Neural progenitor cell (in vitro differentiated cells): ENCODE measurements around the gene SCAPER. TPM values are rescaled to one million over a fixed set of nuclear protein-coding genes. Genes with fewer than 3 reads are reported as not detected.

ENCODE experiments used
- DNase-seq: peaks from one replicate; pipeline ENCODE4 v3.0.0-alpha.2; 2016; ENCODE audit warnings: low spot score
- H2AFZ ChIP-seq: fragments of 200-600 bp; sonication (generic); replicated peaks from 2 replicates; pipeline ENCODE4 v1.6.1; 2016; ENCODE audit warnings: antibody characterized with exemption
- H3F3A ChIP-seq: fragments of 200-600 bp; sonication (generic); 2 replicates; pipeline ENCODE4 v1.6.1; 2016; ENCODE audit warnings: antibody characterized with exemption, low read depth
- H3K27ac ChIP-seq: fragments of 200-600 bp; sonication (generic); 2 replicates; pipeline ENCODE4 v1.5.1; 2016; ENCODE audit warnings: mild to moderate bottlenecking
- H3K27me3 ChIP-seq: fragments of 200-600 bp; sonication (generic); 2 replicates; pipeline ENCODE4 v1.6.1; 2016; ENCODE audit warnings: mild to moderate bottlenecking, moderate library complexity
- H3K36me3 ChIP-seq: fragments of 200-600 bp; sonication (generic); 2 replicates; pipeline ENCODE4 v1.5.1; 2016
- H3K4me1 ChIP-seq: fragments of 200-600 bp; sonication (generic); 2 replicates; pipeline ENCODE4 v1.6.1; 2016; ENCODE audit warnings: mixed run types
- H3K4me2 ChIP-seq: fragments of 200-600 bp; sonication (generic); 2 replicates; pipeline ENCODE4 v1.6.1; 2016
- H3K4me3 ChIP-seq: fragments of 200-600 bp; sonication (generic); 2 replicates; pipeline ENCODE4 v1.5.1; 2016
- H3K79me2 ChIP-seq: fragments of 200-600 bp; sonication (generic); 2 replicates; pipeline ENCODE4 v1.6.1; 2016; ENCODE audit warnings: low read depth
- H3K9ac ChIP-seq: fragments of 200-600 bp; sonication (generic); 2 replicates; pipeline ENCODE4 v1.6.1; 2016
- H3K9me3 ChIP-seq: fragments of 200-600 bp; sonication (generic); 2 replicates; pipeline ENCODE4 v1.5.1; 2016; ENCODE audit warnings: low read depth
- H4K20me1 ChIP-seq: fragments of 200-600 bp; sonication (generic); 2 replicates; pipeline ENCODE4 v1.6.1; 2016; ENCODE audit warnings: low read depth
- H3K27ac Mint-ChIP-seq: 3 replicates; pipeline ENCODE4 v1.8.0; 2021; ENCODE audit warnings: mixed read lengths
- H3K27me3 Mint-ChIP-seq: 2 replicates; pipeline ENCODE4 v1.8.0; 2022; ENCODE audit warnings: low read depth, mild to moderate bottlenecking, inconsistent platforms, moderate library complexity, mixed read lengths; ENCODE audit not compliant: insufficient read depth
- H3K36me3 Mint-ChIP-seq: 3 replicates; pipeline ENCODE4 v1.8.0; 2021; ENCODE audit warnings: mixed read lengths
- H3K4me1 Mint-ChIP-seq: 3 replicates; pipeline ENCODE4 v1.8.0; 2021; ENCODE audit warnings: mixed read lengths
- H3K4me3 Mint-ChIP-seq: 3 replicates; pipeline ENCODE4 v1.8.0; 2021; ENCODE audit warnings: mild to moderate bottlenecking, moderate library complexity, mixed read lengths
- H3K9me3 Mint-ChIP-seq: 3 replicates; pipeline ENCODE4 v1.8.0; 2020; ENCODE audit warnings: mixed read lengths
- CTCF ChIP-seq: fragments of 200-600 bp; sonication (generic); IDR thresholded peaks from 2 replicates; pipeline ENCODE4 v1.5.1; 2017; ENCODE audit warnings: antibody characterized with exemption, mild to moderate bottlenecking
- EZH2 ChIP-seq: fragments of 200-600 bp; sonication (generic); IDR thresholded peaks from 2 replicates; pipeline ENCODE4 v1.6.1; 2017; ENCODE audit warnings: antibody characterized with exemption, mild to moderate bottlenecking, moderate library complexity
- EZH2phosphoT487 ChIP-seq: fragments of 200-600 bp; sonication (generic); IDR thresholded peaks from 2 replicates; pipeline ENCODE4 v1.6.1; 2017; ENCODE audit warnings: antibody characterized with exemption
- total RNA-seq: library from RNA; depleted of rRNA; stranded (reverse); fragments of >200 nt; gene quantifications from 2 replicates; pipeline ENCODE4 v1.2.3, GENCODE V29; 2015; ENCODE audit warnings: low replicate concordance

The SCAPER gene
- total RNA-seq, 1 donor from 2014 or later = 20.4 TPM

- no peaks in the 10 kb centered on the region for H3K27me3 ChIP-seq
- no peak overlapping the region for H3K4me3 Mint-ChIP-seq
- H2AFZ ChIP-seq = no peak overlapping the region
- H3K27ac Mint-ChIP-seq = no peak overlapping the region
- H4K20me1 ChIP-seq = no peaks in the 10 kb centered on the region
- no peak for DNase-seq
- no peaks in the 10 kb centered on the region for H3F3A ChIP-seq
- no peaks in the 10 kb centered on the region for H3K4me1 ChIP-seq
- H3K36me3 Mint-ChIP-seq = peaks cover 7% of the 10 kb centered on the region
- no peak overlapping the region for H3K4me3 ChIP-seq
- H3K4me2 ChIP-seq = no peak overlapping the region
- H3K36me3 ChIP-seq = no peaks in the 10 kb centered on the region
- H3K9me3 ChIP-seq = no peaks in the 10 kb centered on the region
- H3K27ac ChIP-seq = no peak overlapping the region
- TF ChIP-seq CTCF (no peak), EZH2 (no peak), EZH2phosphoT487 (no peak)
- no peak overlapping the region for H3K9ac ChIP-seq
- H3K4me1 Mint-ChIP-seq = no peaks in the 10 kb centered on the region
- H3K9me3 Mint-ChIP-seq = peaks cover 14% of the 10 kb centered on the region
- H3K79me2 ChIP-seq = no peaks in the 10 kb centered on the region
- H3K27me3 Mint-ChIP-seq = no peaks in the 10 kb centered on the region
Observed at GRCh38 chr15:76773234-76773633, 131.9 kb downstream of the SCAPER start.

GRCh38 chr15:76772776-76773175, 132.4 kb downstream of the SCAPER start:
- Mint-ChIP-seq H3K9me3 (peaks cover 14% of the 10 kb centered on the region), H3K4me1 (no peaks in the 10 kb centered on the region), H3K27me3 (no peaks in the 10 kb centered on the region), H3K4me3 (no peak overlapping the region), H3K36me3 (peaks cover 7% of the 10 kb centered on the region), H3K27ac (no peak overlapping the region)
- no peak for DNase-seq
- Histone ChIP-seq H3K36me3 (no peaks in the 10 kb centered on the region), H3K9ac (no peak overlapping the region), H3K27ac (no peak overlapping the region), H4K20me1 (no peaks in the 10 kb centered on the region), H3F3A (no peaks in the 10 kb centered on the region), H3K4me2 (no peak overlapping the region), H2AFZ (no peak overlapping the region), H3K9me3 (no peaks in the 10 kb centered on the region), H3K27me3 (no peaks in the 10 kb centered on the region), H3K4me1 (no peaks in the 10 kb centered on the region), H3K4me3 (no peak overlapping the region), H3K79me2 (no peaks in the 10 kb centered on the region)
- TF ChIP-seq EZH2 = no peak
- no peak for TF ChIP-seq CTCF
- TF ChIP-seq EZH2phosphoT487 = no peak

GRCh38 chr15:76764004-76764403, 141.1 kb downstream of the SCAPER start:
- no peaks in the 10 kb centered on the region for H3K79me2 ChIP-seq
- H3F3A ChIP-seq = no peaks in the 10 kb centered on the region
- peaks cover 5% of the 10 kb centered on the region for H3K9me3 ChIP-seq
- no peaks in the 10 kb centered on the region for H4K20me1 ChIP-seq
- no peak for TF ChIP-seq CTCF
- no peak for TF ChIP-seq EZH2phosphoT487
- TF ChIP-seq EZH2 = no peak
- H3K9ac ChIP-seq = no peak overlapping the region
- H3K27ac ChIP-seq = no peak overlapping the region
- H3K36me3 ChIP-seq = peaks cover 6% of the 10 kb centered on the region
- no peak overlapping the region for H2AFZ ChIP-seq
- no peaks in the 10 kb centered on the region for H3K27me3 ChIP-seq
- no peak overlapping the region for H3K4me2 ChIP-seq
- no peaks in the 10 kb centered on the region for H3K4me1 ChIP-seq
- Mint-ChIP-seq H3K4me3 (no peak overlapping the region), H3K9me3 (peaks cover 21% of the 10 kb centered on the region), H3K27ac (no peak overlapping the region), H3K27me3 (peaks cover 2% of the 10 kb centered on the region), H3K36me3 (peaks cover 31% of the 10 kb centered on the region), H3K4me1 (no peaks in the 10 kb centered on the region)
- no peak overlapping the region for H3K4me3 ChIP-seq
- DNase-seq = no peak
